ENCODE measurements around the gene PPIE. TPM values are rescaled to one million over a fixed set of nuclear protein-coding genes. Genes with fewer than 3 reads are reported as not detected.

PPIE gene
- total RNA-seq, 1 experiment from 2014 or later = 36.3 TPM

DNA sequence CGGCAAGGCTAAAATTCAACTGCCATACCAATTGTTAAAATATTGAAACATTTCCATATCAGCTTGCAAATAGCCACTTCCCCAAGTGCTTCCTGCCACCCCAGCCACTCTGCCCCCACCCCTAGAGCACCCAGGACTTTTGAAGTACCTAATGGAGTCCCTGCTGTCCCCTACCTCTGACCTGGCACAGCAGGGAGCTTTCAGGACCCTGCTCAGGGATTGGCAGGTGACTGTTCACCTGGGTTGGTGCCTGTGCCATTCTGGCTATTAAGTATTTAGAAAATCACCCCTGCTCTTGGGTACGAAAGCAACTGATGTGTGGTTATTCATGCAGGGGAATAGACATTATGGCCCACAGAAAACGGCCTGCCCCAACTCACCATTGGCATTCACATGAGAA is 38.3 kb upstream of the PPIE start:
- no peaks in the 10 kb centered on the region for H3K23me2 ChIP-seq (ENCODE audit: insufficient read length, low read depth, low read length, poor library complexity, severe bottlenecking)
- DNase-seq = no peak
- H3K9ac ChIP-seq (ENCODE audit: extremely low read depth, insufficient read length, low read length) = no peak overlapping the region
- H2BK20ac ChIP-seq (ENCODE audit: low read depth, low read length, poor library complexity, severe bottlenecking) = no peak overlapping the region
- no peak overlapping the region for H3K27ac ChIP-seq (ENCODE audit: insufficient read length, low read depth, low read length)
- no peaks in the 10 kb centered on the region for H3K9me3 ChIP-seq (ENCODE audit: control insufficient read depth, low read depth, low read length)
- peaks cover 98% of the 10 kb centered on the region for H3K27me3 Mint-ChIP-seq (ENCODE audit: low read depth)
- no peak overlapping the region for H2BK120ac ChIP-seq (ENCODE audit: low read depth, low read length, poor library complexity, severe bottlenecking)
- TF ChIP-seq, protein P1, sequence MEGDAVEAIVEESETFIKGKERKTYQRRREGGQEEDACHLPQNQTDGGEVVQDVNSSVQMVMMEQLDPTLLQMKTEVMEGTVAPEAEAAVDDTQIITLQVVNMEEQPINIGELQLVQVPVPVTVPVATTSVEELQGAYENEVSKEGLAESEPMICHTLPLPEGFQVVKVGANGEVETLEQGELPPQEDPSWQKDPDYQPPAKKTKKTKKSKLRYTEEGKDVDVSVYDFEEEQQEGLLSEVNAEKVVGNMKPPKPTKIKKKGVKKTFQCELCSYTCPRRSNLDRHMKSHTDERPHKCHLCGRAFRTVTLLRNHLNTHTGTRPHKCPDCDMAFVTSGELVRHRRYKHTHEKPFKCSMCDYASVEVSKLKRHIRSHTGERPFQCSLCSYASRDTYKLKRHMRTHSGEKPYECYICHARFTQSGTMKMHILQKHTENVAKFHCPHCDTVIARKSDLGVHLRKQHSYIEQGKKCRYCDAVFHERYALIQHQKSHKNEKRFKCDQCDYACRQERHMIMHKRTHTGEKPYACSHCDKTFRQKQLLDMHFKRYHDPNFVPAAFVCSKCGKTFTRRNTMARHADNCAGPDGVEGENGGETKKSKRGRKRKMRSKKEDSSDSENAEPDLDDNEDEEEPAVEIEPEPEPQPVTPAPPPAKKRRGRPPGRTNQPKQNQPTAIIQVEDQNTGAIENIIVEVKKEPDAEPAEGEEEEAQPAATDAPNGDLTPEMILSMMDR (conservative IDR thresholded peaks at IDR 0.05) = no peak
- no peak overlapping the region for H3K27ac Mint-ChIP-seq
- H3K4me1 Mint-ChIP-seq = peaks cover 18 to 23% of the 10 kb centered on the region in 2 experiments
- H3K18ac ChIP-seq (ENCODE audit: insufficient read length, low read depth, low read length) = peak overlapping the region; percentile 42
- H2BK5ac ChIP-seq (ENCODE audit: insufficient read length, low read length) = no peak overlapping the region
- H3K4me3 Mint-ChIP-seq = no peak overlapping the region
- H3K79me2 ChIP-seq (ENCODE audit: insufficient read depth, low read length) = no peaks in the 10 kb centered on the region
- no peaks in the 10 kb centered on the region for H3K79me1 ChIP-seq (ENCODE audit: insufficient read depth, low read depth, low read length, poor library complexity, severe bottlenecking)
- peak overlapping the region; percentile 42 for H2BK12ac ChIP-seq (ENCODE audit: insufficient read length, low read depth, low read length)
- no peak overlapping the region for H4K5ac ChIP-seq (ENCODE audit: insufficient read length, low read depth, low read length)
- H3K36me3 Mint-ChIP-seq (ENCODE audit: insufficient read depth in 1 of 3, low read depth in 3 of 3) = no peaks in the 10 kb centered on the region
- H3K23ac ChIP-seq (ENCODE audit: insufficient read length, low read depth, low read length) = no peak overlapping the region
- no peak overlapping the region for H3K4ac ChIP-seq (ENCODE audit: low read depth, low read length)
- H3T11ph ChIP-seq (ENCODE audit: low read length) = no peak overlapping the region
- no CpG with 5 or more reads among the region's 3 CpGs for WGBS (ENCODE audit: extremely low coverage, insufficient read length, low lambda C conversion rate)
- H3K4me2 ChIP-seq (ENCODE audit: insufficient read depth, insufficient read length, low read length) = peak overlapping the region; percentile 48
- H3K9me3 Mint-ChIP-seq = no peaks in the 10 kb centered on the region; a peak in 1 of 5 replicates
- H2AK5ac ChIP-seq (ENCODE audit: insufficient read length, low read length) = no peak overlapping the region
- H4K20me1 ChIP-seq (ENCODE audit: control insufficient read depth, insufficient read depth, insufficient read length) = no peaks in the 10 kb centered on the region
- no peak overlapping the region for H4K8ac ChIP-seq (replicated peaks; ENCODE audit: insufficient read length, low read depth, low read length)
- H4K91ac ChIP-seq (ENCODE audit: insufficient read length, low read depth, low read length) = no peak overlapping the region
- peaks cover 47% of the 10 kb centered on the region; the same call in 1 of the 2 replicates for H3K27me3 ChIP-seq (ENCODE audit: insufficient read depth, low read length)
- H3K14ac ChIP-seq (ENCODE audit: insufficient read depth, low read length) = no peak overlapping the region
- H3K56ac ChIP-seq (ENCODE audit: insufficient read length, low read depth, low read length) = no peak overlapping the region
- H2BK15ac ChIP-seq (ENCODE audit: low read depth, low read length) = no peak overlapping the region; the same call in 1 of the 2 replicates
- no peak overlapping the region for H2AFZ ChIP-seq (ENCODE audit: low read length)
- H3K4me1 ChIP-seq (ENCODE audit: insufficient read depth, low read length) = peaks cover 8% of the 10 kb centered on the region; the same call in 1 of the 2 replicates
